ENCODE results near the gene LDB3. TPM values are rescaled to one million over a fixed set of nuclear protein-coding genes. Genes with fewer than 3 reads are reported as not detected.

LDB3 gene
- total RNA-seq, 1 experiment from 2014 or later = 0.20 TPM

GRCh38 chr10:86700851-86701617, 32.7 kb downstream of the LDB3 start:
- Histone ChIP-seq H3K9ac (ENCODE audit: low read length) (no peak overlapping the region), H4K20me1 (ENCODE audit: insufficient read depth) (no peaks in the 10 kb centered on the region), H3K4me2 (ENCODE audit: low read length) (no peak overlapping the region), H3K27ac (ENCODE audit: low read depth, low read length) (no peak overlapping the region), H3K27me3 (ENCODE audit: insufficient read depth, low read length) (no peaks in the 10 kb centered on the region), H3K4me3 (replicated peaks in 1 of 2; ENCODE audit: low read depth in 1 of 2, low read length in 2 of 2) (no peak overlapping the region), H3K9me3 (ENCODE audit: control insufficient read depth in 1 of 2, insufficient read depth in 1 of 2, low read depth in 1 of 2, low read length in 2 of 2) (no peaks in the 10 kb centered on the region), H3K4me1 (ENCODE audit: control insufficient read depth in 1 of 2, insufficient read depth in 2 of 2, low read length in 2 of 2) (no peaks in the 10 kb centered on the region), H3K79me2 (ENCODE audit: insufficient read depth, low read length) (no peaks in the 10 kb centered on the region), H3K36me3 (ENCODE audit: control insufficient read depth in 1 of 2, insufficient read depth in 2 of 2, low read length in 2 of 2) (no peaks in the 10 kb centered on the region), H2AFZ (ENCODE audit: low read depth, low read length, poor library complexity, severe bottlenecking) (no peak overlapping the region), H3K9me2 (ENCODE audit: insufficient read depth) (no peaks in the 10 kb centered on the region)
- no peak for DNase-seq (ENCODE audit: low read depth, low spot score)
- no TSS peak for BruUV-seq (replicated peaks)
- ATAC-seq = no peak
- CTCF ChIA-PET = no interaction called here
- TF ChIP-seq POLR2A (IDR thresholded peaks at IDR 0.05; ENCODE audit: borderline replicate concordance, extremely low read depth, insufficient read depth, insufficient read length) (no peak), RAD21 (IDR thresholded peaks at IDR 0.05; ENCODE audit: low read depth) (no peak), YY1 (IDR thresholded peaks at IDR 0.05; ENCODE audit: extremely low read depth, insufficient replicate concordance, low read depth, low read length) (no peak), CEBPB (IDR thresholded peaks at IDR 0.05; ENCODE audit: low read depth) (no peak), CTCF (IDR thresholded peaks at IDR 0.05 in 2 of 3, conservative IDR thresholded peaks at IDR 0.05 in 1 of 3; ENCODE audit: borderline replicate concordance in 1 of 3, insufficient read depth in 1 of 3, low read depth in 2 of 3, low read length in 2 of 3) (no peak), ZBTB33 (IDR thresholded peaks at IDR 0.05; ENCODE audit: extremely low read depth, insufficient replicate concordance, low read length) (no peak), ZNF274 (IDR thresholded peaks at IDR 0.05; ENCODE audit: low read depth, low read length) (no peak)
- RAD21 ChIA-PET (ENCODE audit: low non-redundant PET in 1 of 2, low total read pairs in 2 of 2, uncharacterized antibody in 2 of 2, unreplicated experiment in 2 of 2) = no interaction called here
- intact Hi-C loops (cut with micrococcal nuclease) = no loop called here
- POLR2A ChIA-PET = no interaction called here

All from HCT116 (cell line).